Spleen (tissue), 7 donors: ENCODE measurements around the gene PTPRA.

Source experiments
- CTCF ChIP-seq, 11 experiments: fragments of 200-600 bp in 7 of 11; fragments of 450-650 bp in 4 of 11; sonication (generic) in 4 of 11; IDR thresholded peaks in 8 of 11; conservative IDR thresholded peaks in 3 of 11; 1 replicate in 7 of 11; 2 replicates in 4 of 11; pipeline versions ENCODE4 v1.4.0 to v1.8.0; 2016 to 2021; ENCODE audit warnings: antibody characterized with exemption in 11 of 11, inconsistent platforms in 4 of 11, mild to moderate bottlenecking in 1 of 11
- POLR2A ChIP-seq, 3 donors: fragments of 450-650 bp; IDR thresholded peaks; one replicate each; pipeline ENCODE4 v1.5.1; 2017; ENCODE audit warnings: antibody characterized with exemption in 3 of 3, mild to moderate bottlenecking in 1 of 3
- donor health status: DM: no; HTN: no; CAD: no; lungs with moderate emphysema.
- donor health status: DM: no; HTN: no; CAD: no.
- donor health status: DM: no; HTN: no; CAD: no.

DNA sequence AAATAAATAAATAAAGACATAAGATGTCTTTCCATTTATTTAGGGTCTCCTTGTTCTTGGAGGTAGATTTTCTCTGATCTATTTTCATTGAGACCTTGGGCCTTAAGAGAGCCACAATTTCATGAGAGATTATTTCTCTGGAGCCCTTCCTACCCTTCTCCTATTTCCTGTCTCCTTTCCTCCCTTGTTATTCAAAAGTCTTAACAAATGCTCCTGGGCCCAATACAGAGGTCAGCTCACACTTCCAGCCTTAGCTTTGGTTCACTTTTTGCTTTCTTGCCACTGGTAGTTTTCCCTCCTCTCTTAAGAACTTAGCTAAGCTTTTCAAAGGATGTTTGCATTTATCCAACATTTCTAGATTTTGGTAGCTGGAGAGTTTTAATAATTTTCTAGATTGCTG is 44.0 kb downstream of the PTPRA start:
- no peak for TF ChIP-seq CTCF (IDR thresholded peaks at IDR 0.05 in 8 of 11, conservative IDR thresholded peaks at IDR 0.05 in 3 of 11)
- no peak for TF ChIP-seq POLR2A (IDR thresholded peaks at IDR 0.05)
